HFF-Myc (cell line): ENCODE measurements around the gene KDM2A.

ENCODE experiments used
- DNase-seq: peaks from one replicate; pipeline ENCODE4 v3.0.0-alpha.2; 2011; ENCODE audit warnings: low read depth; ENCODE audit errors: extremely low read depth
- H3K4me3 ChIP-seq: replicated peaks from 2 replicates; pipeline ENCODE4 v1.5.1; 2011; ENCODE audit warnings: low read depth, mild to moderate bottlenecking, control low read depth, low read length
- TF ChIP-seq, protein P1 (sequence below): IDR thresholded peaks from 2 replicates; pipeline ENCODE4 v1.5.1; 2012; ENCODE audit warnings: mild to moderate bottlenecking, low read depth, low read length, control low read depth; ENCODE audit errors: missing control alignments

The KDM2A gene

DNA sequence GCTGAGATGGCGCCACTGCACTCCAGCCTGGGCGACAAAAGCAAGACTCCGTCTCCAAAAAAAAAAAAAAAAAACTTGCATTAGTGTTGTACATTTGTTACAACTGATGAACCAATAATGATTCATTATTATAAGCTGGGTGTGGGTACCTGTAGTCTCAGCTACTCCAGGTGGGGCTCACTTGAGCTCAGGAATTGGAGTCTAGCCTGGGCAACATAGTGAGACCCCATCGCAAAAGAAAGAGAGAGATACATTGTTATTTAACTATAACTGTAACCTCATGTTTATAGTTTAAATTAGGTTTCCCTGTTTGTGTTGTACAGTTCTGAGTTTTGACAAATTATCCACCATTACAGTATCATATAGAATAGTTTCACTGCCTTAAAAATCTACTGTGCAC is 38.6 kb downstream of the KDM2A start:
- DNase-seq = no peak
- TF ChIP-seq, protein P1, sequence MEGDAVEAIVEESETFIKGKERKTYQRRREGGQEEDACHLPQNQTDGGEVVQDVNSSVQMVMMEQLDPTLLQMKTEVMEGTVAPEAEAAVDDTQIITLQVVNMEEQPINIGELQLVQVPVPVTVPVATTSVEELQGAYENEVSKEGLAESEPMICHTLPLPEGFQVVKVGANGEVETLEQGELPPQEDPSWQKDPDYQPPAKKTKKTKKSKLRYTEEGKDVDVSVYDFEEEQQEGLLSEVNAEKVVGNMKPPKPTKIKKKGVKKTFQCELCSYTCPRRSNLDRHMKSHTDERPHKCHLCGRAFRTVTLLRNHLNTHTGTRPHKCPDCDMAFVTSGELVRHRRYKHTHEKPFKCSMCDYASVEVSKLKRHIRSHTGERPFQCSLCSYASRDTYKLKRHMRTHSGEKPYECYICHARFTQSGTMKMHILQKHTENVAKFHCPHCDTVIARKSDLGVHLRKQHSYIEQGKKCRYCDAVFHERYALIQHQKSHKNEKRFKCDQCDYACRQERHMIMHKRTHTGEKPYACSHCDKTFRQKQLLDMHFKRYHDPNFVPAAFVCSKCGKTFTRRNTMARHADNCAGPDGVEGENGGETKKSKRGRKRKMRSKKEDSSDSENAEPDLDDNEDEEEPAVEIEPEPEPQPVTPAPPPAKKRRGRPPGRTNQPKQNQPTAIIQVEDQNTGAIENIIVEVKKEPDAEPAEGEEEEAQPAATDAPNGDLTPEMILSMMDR = no peak

DNA sequence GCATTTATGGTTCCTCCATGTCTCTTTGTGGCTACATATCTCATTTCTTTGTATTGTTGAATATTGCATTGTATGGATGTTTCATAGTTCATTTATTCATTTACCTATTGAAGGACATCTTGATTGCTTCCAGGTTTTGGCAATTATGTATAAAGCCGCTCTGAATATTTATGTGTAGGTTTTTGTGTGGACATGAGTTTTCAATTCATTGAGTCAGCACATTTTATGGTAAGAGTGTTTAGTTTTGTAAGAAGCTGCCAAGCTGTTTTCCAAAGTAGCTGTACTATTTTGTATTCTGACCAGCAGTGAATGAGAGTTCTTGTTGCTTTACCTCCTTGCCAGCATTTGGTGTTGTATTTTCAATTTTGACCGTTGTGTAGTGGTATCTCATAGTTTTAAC is 39.2 kb downstream of the KDM2A start:
- DNase-seq = no peak
- TF ChIP-seq, protein P1 = no peak
- H3K4me3 ChIP-seq = no peak overlapping the region

More for the DNA sequence above, 38.6 kb downstream of the KDM2A start:
- no peak overlapping the region for H3K4me3 ChIP-seq

DNA sequence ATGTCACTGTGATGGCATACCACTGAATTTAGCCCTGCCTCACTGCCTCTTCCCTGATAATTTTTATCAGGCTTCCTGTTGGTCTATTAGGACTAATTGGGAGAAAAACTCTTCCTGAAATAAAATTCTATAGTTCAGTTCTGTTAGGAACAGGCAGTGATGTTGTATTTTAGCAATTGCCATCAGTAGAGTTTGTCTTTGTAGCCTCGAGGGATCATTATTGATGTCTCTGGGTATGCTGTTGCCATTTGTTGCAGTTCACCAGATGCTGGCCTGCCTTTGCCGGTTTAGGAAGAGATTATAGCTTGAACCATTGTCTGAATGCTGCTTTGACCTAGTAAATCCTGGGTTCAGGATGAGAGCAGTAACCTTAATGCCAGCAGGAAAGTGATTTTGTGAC is 41.0 kb downstream of the KDM2A start:
- TF ChIP-seq, protein P1 = no peak
- H3K4me3 ChIP-seq = no peak overlapping the region
- DNase-seq = no peak

DNA sequence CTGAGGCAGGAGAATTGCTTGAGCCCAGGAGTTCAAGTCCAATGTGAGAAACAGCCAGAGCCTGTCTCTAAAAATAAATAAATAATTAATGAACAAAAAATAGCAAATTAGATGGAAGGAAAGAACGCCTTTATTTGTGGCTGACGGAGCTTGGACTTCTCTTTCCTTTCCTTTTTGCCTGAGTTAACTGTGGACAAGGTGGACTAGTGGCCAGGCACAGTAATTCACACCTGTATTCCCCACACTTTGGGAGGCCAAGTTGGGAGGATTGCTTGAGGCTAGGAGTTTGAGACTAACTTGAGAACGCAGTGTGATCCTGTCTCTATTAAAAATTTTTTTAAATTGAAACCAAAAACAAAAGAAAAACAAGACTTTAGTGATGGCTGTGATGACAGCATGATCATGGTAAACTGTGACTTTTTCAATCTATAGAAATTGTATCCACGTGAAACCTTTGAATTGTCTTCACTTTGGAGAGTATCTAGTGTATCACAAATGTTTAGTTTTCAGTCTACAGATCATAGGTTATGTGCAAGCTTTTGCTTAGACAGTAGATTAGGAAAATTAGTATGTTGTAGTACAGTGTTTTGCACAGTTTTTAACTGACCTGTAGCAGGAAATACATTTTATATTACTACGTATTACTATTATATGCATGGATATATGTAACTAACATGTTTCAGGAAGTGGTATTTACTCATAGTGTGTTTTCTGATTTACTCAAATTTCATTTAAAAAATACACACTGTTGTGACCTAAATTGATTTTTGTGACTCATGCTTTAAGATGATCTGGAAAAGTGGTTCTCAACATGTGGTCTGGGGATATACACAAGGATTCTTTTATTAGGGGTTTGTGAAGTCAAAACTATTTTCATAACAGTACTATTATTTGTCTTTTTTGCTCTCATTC is 42.1 kb downstream of the KDM2A start:
- H3K4me3 ChIP-seq = no peak overlapping the region
- TF ChIP-seq, protein P1 = no peak
- no peak for DNase-seq

DNA sequence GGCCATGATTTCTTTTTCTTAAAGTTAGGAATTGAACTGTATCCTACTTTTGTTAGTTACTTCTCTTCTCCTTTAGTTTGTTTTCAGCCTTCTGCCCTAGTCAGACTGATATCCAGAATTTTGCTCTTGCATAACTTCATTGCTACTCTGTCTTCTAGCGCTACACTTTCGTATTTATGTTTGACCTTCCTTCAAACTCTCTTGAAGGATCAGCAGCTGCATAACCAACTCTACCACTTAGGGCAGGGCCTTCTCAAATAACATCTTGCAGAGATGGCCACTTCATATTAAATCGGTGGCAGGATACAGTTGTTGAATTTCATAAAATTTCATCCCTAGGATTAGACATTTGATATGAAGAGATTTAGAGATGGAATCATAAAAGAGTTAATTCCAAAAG is 43.9 kb downstream of the KDM2A start:
- TF ChIP-seq, protein P1 = no peak
- no peak for DNase-seq

DNA sequence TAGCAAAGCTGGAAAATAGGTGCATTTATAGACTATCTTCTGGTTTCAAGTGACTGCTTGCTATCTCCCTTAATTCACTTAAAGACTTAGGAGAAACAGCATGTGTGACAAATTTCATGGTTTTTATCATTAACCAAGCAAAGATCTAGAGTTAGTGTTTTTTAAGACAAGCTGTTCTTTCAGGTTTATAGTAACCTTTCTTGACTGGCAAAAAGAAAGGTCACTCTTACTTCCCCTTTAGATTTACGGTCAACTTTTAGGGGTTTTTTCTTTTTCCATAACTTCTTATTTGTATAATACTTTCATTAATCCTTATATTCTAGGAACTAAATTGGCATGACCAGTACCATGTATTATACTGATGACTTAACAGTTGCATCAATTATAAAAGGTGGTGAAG is 46.6 kb downstream of the KDM2A start:
- DNase-seq = no peak
- H3K4me3 ChIP-seq = no peak overlapping the region
- TF ChIP-seq, protein P1 = no peak

More for the DNA sequence above, 43.9 kb downstream of the KDM2A start:
- no peak overlapping the region for H3K4me3 ChIP-seq

DNA sequence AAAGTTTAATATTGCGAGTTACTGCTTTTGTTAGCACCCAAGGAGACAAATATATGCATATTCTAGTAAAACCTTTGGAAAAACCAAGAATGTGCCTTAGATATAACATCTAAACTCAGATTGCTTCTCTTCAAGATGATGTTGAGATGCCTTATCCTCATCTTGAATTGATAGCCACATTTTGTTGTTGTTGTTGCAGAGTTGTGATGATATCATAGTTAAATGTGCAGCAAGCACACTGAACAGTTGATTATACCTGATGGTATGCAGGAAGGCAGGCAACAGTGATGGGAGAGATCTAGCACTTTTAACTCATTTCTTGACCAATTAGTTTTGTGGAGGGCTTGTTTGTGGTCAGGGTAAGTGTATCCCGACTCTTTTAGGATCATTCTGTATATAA is 48.0 kb downstream of the KDM2A start:
- TF ChIP-seq, protein P1 = no peak
- no peak overlapping the region for H3K4me3 ChIP-seq
- no peak for DNase-seq
